DND-41 (cell line): ENCODE measurements around the gene TMEM30B.

Experiments
- ATAC-seq: fragments of 200-7000 bp; cut with Tn5 transposase; 3 replicates; pipeline ENCODE4 v1.9.1; 2021; ENCODE audit warnings: low read depth; ENCODE audit not compliant: insufficient read depth
- DNase-seq: peaks from one replicate; pipeline ENCODE4 v3.0.0-alpha.2; 2020
- H2AFZ ChIP-seq: 2 replicates; pipeline ENCODE4 v1.6.0; 2012; ENCODE audit warnings: low read depth, low read length
- H3K27ac ChIP-seq: 2 replicates; pipeline ENCODE4 v1.5.1; 2012; ENCODE audit warnings: low read length, inconsistent platforms
- H3K27me3 ChIP-seq: fragments of 200-600 bp; sonication (generic); 2 replicates; pipeline ENCODE4 v1.6.0; 2012; ENCODE audit warnings: low read length, mild to moderate bottlenecking, inconsistent platforms; ENCODE audit not compliant: insufficient read depth, poor library complexity
- H3K36me3 ChIP-seq: 2 replicates; pipeline ENCODE4 v1.5.1; 2012; ENCODE audit warnings: low read length, inconsistent platforms; ENCODE audit not compliant: insufficient read depth
- H3K4me1 ChIP-seq: 2 replicates; pipeline ENCODE4 v1.5.1; 2012; ENCODE audit warnings: mild to moderate bottlenecking, low read length; ENCODE audit not compliant: insufficient read depth
- H3K4me2 ChIP-seq: 2 replicates; pipeline ENCODE4 v1.6.0; 2012; ENCODE audit warnings: mild to moderate bottlenecking, moderate library complexity, low read length, inconsistent platforms; ENCODE audit not compliant: insufficient read depth
- H3K4me3 ChIP-seq, 2 experiments: fragments of 200-600 bp in 1 of 2; shearing (Covaris generic) in 1 of 2; 2 replicates each; pipeline ENCODE4 v1.5.1; 2012 to 2016; ENCODE audit warnings: inconsistent platforms in 2 of 2, low read length in 2 of 2, mild to moderate bottlenecking in 2 of 2, low read depth in 1 of 2, moderate library complexity in 1 of 2
- H3K79me2 ChIP-seq: 2 replicates; pipeline ENCODE4 v1.6.0; 2012; ENCODE audit warnings: low read length, inconsistent platforms; ENCODE audit not compliant: insufficient read depth
- H3K9ac ChIP-seq: 2 replicates; pipeline ENCODE4 v1.6.0; 2012; ENCODE audit warnings: low read depth, mild to moderate bottlenecking, inconsistent platforms, low read length, moderate library complexity
- H3K9me3 ChIP-seq: 2 replicates; pipeline ENCODE4 v1.5.1; 2012; ENCODE audit warnings: low read length, moderate library complexity, mild to moderate bottlenecking, inconsistent platforms; ENCODE audit not compliant: insufficient read depth, severe bottlenecking
- H4K20me1 ChIP-seq: 2 replicates; pipeline ENCODE4 v1.6.0; 2012; ENCODE audit warnings: low read length; ENCODE audit not compliant: insufficient read depth
- CTCF ChIP-seq: IDR thresholded peaks from 2 replicates; pipeline ENCODE4 v1.5.1; 2012; ENCODE audit warnings: borderline replicate concordance, low read length, moderate library complexity, mild to moderate bottlenecking; ENCODE audit not compliant: poor library complexity, severe bottlenecking; ENCODE audit errors: extremely low read depth
- EZH2 ChIP-seq: IDR thresholded peaks from 3 replicates; pipeline ENCODE4 v1.6.1; 2012; ENCODE audit warnings: borderline replicate concordance, low read depth, mild to moderate bottlenecking, moderate library complexity, low read length, inconsistent platforms; ENCODE audit not compliant: severe bottlenecking

Gene TMEM30B

GRCh38 chr14:61277232-61277631 is 3.9 kb downstream of the TMEM30B start:
- H3K79me2 ChIP-seq, result no peaks in the 10 kb centered on the region
- no peak overlapping the region for H3K9ac ChIP-seq
- H3K4me3 ChIP-seq, result no peak overlapping the region
- DNase-seq (no peak), ATAC-seq (no peak)
- no peaks in the 10 kb centered on the region for H4K20me1 ChIP-seq
- no peak overlapping the region for H2AFZ ChIP-seq
- H3K9me3 ChIP-seq, result no peaks in the 10 kb centered on the region
- H3K36me3 ChIP-seq, result no peaks in the 10 kb centered on the region
- no peaks in the 10 kb centered on the region for H3K27me3 ChIP-seq
- no peaks in the 10 kb centered on the region for H3K4me1 ChIP-seq
- H3K27ac ChIP-seq, result no peak overlapping the region
- TF ChIP-seq EZH2 (no peak), CTCF (no peak)
- H3K4me2 ChIP-seq, result no peak overlapping the region

- Histone ChIP-seq H2AFZ (no peak overlapping the region), H3K36me3 (no peaks in the 10 kb centered on the region), H3K9ac (no peak overlapping the region), H3K4me1 (peaks cover 5% of the 10 kb centered on the region), H3K4me2 (no peak overlapping the region), H3K27ac (no peak overlapping the region), H3K27me3 (peaks cover 6% of the 10 kb centered on the region), H3K9me3 (no peaks in the 10 kb centered on the region), H3K4me3 (no peak overlapping the region), H3K79me2 (no peaks in the 10 kb centered on the region), H4K20me1 (no peaks in the 10 kb centered on the region)
- DNase-seq (no peak), ATAC-seq (no peak)
- TF ChIP-seq EZH2 (no peak), CTCF (no peak)
These were observed 9.6 kb downstream of the TMEM30B start for GRCh38 chr14:61271552-61271951.

- TF ChIP-seq CTCF, result no peak
- TF ChIP-seq EZH2, result no peak
- H3K36me3 ChIP-seq, result no peaks in the 10 kb centered on the region
- peaks cover 6% of the 10 kb centered on the region for H3K27me3 ChIP-seq
- H3K27ac ChIP-seq, result no peak overlapping the region
- DNase-seq (no peak), ATAC-seq (no peak)
- H2AFZ ChIP-seq, result no peak overlapping the region
- H3K4me2 ChIP-seq, result no peak overlapping the region
- no peaks in the 10 kb centered on the region for H3K79me2 ChIP-seq
- no peaks in the 10 kb centered on the region for H3K9me3 ChIP-seq
- no peaks in the 10 kb centered on the region for H4K20me1 ChIP-seq
- H3K4me1 ChIP-seq, result peaks cover 5% of the 10 kb centered on the region
- no peak overlapping the region for H3K4me3 ChIP-seq
- H3K9ac ChIP-seq, result no peak overlapping the region
These were observed 10.4 kb downstream of the TMEM30B start for GRCh38 chr14:61270714-61271113.
